Esophagus (tissue), 2 donors: ENCODE measurements around the gene NHLH2. TPM values are rescaled to one million over a fixed set of nuclear protein-coding genes. Genes with fewer than 3 reads are reported as not detected.

Experiments
- H3K27ac ChIP-seq, 2 donors: one replicate each; pipeline ENCODE4 v1.5.1; 2013; ENCODE audit warnings: low read depth in 2 of 2, mild to moderate bottlenecking in 2 of 2, inconsistent platforms in 1 of 2, low read length in 1 of 2, moderate library complexity in 1 of 2
- H3K27me3 ChIP-seq, 2 donors: one replicate each; pipeline ENCODE4 v1.6.1; 2013; ENCODE audit warnings: low read length in 2 of 2, control low read depth in 1 of 2, mild to moderate bottlenecking in 1 of 2; ENCODE audit not compliant: insufficient read depth in 2 of 2, control insufficient read depth in 1 of 2
- H3K36me3 ChIP-seq, 2 donors: one replicate each; pipeline ENCODE4 v1.6.1; 2013; ENCODE audit warnings: low read length in 1 of 2; ENCODE audit not compliant: control insufficient read depth in 2 of 2, insufficient read depth in 2 of 2
- H3K4me1 ChIP-seq, 2 donors: one replicate each; pipeline ENCODE4 v1.6.1; 2013; ENCODE audit warnings: low read length in 1 of 2; ENCODE audit not compliant: control insufficient read depth in 2 of 2, insufficient read depth in 2 of 2
- H3K4me3 ChIP-seq, 2 donors: one replicate each; pipeline ENCODE4 v1.5.1; 2013; ENCODE audit warnings: low read length in 2 of 2, mild to moderate bottlenecking in 2 of 2, low read depth in 1 of 2, moderate library complexity in 1 of 2
- H3K9me3 ChIP-seq, 2 donors: one replicate each; pipeline ENCODE4 v1.6.1; 2013; ENCODE audit warnings: mild to moderate bottlenecking in 2 of 2, low read depth in 1 of 2, low read length in 1 of 2, moderate library complexity in 1 of 2; ENCODE audit not compliant: control insufficient read depth in 2 of 2, insufficient read depth in 1 of 2
- WGBS, 2 donors: extraction: QIAGEN DNeasy Blood & Tissue Kit; methylation state at CpG; one replicate each; pipeline ENCODE4 v1.1.7; 2013; 5-methylcytosine and 5-hydroxymethylcytosine counted together
- polyA plus RNA-seq, 2 donors: library from polyadenylated mRNA; stranded (reverse); fragments of 200-250 nt; gene quantifications; one replicate each; pipeline ENCODE4 v1.2.3, GENCODE V29; 2013
- donor health status: healthy with polysubstance abuse.
- donor health status: Bipolar disorder and iron deficiency.

Gene NHLH2
- polyA plus RNA-seq, 2 donors, result 1.3 to 1.8 TPM

DNA sequence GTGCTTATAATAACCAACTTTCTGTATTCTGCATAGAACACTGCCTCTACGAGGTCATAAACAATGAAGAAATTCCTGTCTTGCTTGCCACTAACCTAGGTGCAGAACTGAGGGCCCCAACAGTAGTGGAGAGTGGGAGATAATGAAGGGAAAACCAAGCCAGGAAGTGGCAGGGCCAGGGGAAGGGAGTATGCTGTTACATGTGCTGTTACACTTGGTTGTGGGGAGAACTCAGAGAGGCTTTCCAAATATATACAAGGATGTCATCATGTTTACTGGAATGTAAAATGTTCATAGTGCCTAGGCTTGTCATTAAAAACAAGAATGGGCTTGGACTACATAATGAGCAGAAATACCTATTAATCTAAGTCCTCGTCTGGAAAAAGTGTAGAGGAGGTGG, 31.1 kb downstream of the NHLH2 start:
- Histone ChIP-seq H3K27ac (no peak overlapping the region), H3K4me3 (no peak overlapping the region), H3K4me1 (peaks cover 0 to 2% of the 10 kb centered on the region in 2 donors), H3K27me3 (no peaks in the 10 kb centered on the region), H3K9me3 (no peaks in the 10 kb centered on the region), H3K36me3 (no peaks in the 10 kb centered on the region)
- WGBS, 2 donors, result 48 to 58% methylated on average over 2 of the region's 2 CpGs

DNA sequence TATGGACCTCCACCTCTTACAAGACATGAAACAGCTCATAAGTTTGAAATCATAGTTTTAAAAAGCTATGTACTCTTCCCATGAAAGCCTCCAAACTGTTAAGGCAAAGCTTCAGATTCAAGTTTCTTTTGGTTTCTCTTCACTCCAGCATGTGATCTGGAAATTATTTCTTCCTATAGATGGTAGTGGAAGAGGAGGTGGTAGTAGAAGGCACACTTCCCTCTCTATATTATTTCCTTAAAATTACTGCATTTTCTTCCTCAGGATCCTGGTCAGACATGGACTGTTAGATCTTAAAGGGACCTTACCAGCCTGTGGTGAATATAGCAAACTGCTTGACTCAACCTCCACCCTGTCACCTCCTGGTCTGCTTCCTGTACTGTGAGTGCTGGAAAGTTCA, 31.9 kb downstream of the NHLH2 start:
- Histone ChIP-seq H3K27me3 (no peaks in the 10 kb centered on the region), H3K4me3 (no peak overlapping the region), H3K9me3 (no peaks in the 10 kb centered on the region), H3K4me1 (peaks cover 0 to 2% of the 10 kb centered on the region in 2 donors), H3K36me3 (no peaks in the 10 kb centered on the region), H3K27ac (no peak overlapping the region)

DNA sequence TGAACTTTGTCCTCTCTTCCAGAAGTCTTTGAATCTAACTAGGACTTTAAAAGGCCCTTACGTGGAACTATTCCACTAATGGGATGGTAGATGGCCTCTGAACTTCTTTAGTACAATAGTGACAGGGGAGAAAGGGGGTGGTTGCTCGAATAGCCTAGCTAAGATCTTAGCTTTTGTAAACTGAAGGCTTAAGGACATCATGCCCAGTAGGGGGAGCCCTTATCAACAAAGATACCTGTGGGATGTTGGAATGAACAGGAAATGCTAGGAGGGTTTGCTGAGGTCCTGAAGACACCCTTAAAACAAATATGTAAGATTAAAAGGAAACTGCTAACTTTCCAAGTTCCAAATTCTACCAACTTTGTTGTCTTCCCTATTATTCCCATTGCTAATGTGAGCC, 33.2 kb downstream of the NHLH2 start:
- 3 to 6% methylated on average over 2 of the region's 2 CpGs for WGBS, 2 donors
- Histone ChIP-seq H3K27ac (no peak overlapping the region), H3K27me3 (no peaks in the 10 kb centered on the region), H3K9me3 (no peaks in the 10 kb centered on the region), H3K36me3 (no peaks in the 10 kb centered on the region), H3K4me3 (no peak overlapping the region), H3K4me1 (no peaks in the 10 kb centered on the region)

DNA sequence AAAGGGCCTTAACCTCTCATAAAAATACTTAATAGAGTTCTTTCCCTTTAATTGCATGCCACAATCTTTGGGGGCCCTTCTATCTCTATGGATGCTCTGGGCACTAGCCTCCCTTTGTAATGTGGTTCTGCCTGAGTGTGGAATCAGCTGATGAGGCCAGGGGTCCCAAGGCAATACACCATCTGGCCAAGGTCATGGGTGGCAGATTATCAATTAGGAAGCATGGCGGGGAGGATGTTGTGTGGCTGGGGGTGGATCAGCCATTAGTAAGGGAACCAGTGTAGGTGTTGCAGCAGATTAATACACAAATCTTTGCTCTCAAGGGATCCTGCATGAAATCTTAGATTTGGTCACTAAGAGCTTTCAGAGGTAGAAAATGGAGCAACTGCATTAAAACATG, 35.3 kb downstream of the NHLH2 start:
- Histone ChIP-seq H3K9me3 (no peaks in the 10 kb centered on the region), H3K27me3 (no peaks in the 10 kb centered on the region), H3K4me3 (no peak overlapping the region), H3K4me1 (no peaks in the 10 kb centered on the region), H3K36me3 (no peaks in the 10 kb centered on the region), H3K27ac (no peak overlapping the region)
- WGBS, 2 donors, result 82 to 93% methylated on average over 1 of the region's 1 CpG

DNA sequence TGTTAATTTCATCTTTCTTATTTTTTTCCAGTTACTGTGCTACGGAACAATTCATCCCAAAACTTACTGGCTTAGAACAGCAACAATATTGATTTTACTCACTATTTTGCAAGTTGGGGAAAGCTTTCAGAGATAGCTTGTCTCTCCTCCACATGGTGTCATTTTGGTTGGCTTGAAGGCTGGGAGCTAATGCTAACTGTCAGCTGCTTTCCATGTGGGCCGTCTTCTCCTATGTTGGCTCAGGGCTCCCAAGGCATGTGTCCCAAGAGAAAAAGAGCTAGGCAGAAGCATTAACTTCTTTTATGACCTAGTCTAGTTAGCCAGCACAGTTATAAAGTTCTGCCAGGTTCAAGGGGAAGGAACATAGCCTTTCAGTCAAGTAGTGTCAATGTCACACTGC, 38.5 kb downstream of the NHLH2 start:
- WGBS, 2 donors, result 75 to 80% methylated on average over 2 of the region's 2 CpGs
- no peak overlapping the region for H3K4me3 ChIP-seq
- H3K36me3 ChIP-seq, result no peaks in the 10 kb centered on the region
- no peaks in the 10 kb centered on the region for H3K9me3 ChIP-seq
- no peaks in the 10 kb centered on the region for H3K4me1 ChIP-seq
- no peak overlapping the region for H3K27ac ChIP-seq
- H3K27me3 ChIP-seq, result no peaks in the 10 kb centered on the region

DNA sequence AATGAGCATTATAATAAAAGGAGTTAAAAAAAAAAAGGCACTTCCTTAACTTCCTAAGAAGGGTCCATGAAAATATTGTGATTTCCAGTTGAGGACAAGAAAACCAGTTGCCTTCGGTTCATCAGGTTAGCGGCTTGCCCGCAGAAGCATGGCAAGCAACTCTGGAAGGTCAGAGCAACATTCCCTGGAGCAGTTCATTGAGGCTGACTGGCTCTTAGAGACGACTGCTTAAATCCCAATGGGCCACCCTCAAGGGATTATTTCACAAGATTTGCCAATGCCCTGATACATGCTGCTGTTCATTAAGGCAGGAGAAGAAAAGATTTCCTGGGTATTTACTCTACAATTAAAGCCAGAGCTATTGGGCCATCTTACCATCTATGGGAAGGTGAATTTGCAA, 43.4 kb downstream of the NHLH2 start:
- WGBS, 2 donors, result 86 to 90% methylated on average over 4 of the region's 4 CpGs
- H3K36me3 ChIP-seq, result no peaks in the 10 kb centered on the region
- no peaks in the 10 kb centered on the region for H3K9me3 ChIP-seq
- H3K27me3 ChIP-seq, result no peaks in the 10 kb centered on the region
- H3K4me3 ChIP-seq, result no peak overlapping the region
- H3K4me1 ChIP-seq, result peaks cover 0 to 2% of the 10 kb centered on the region in 2 donors
- no peak overlapping the region for H3K27ac ChIP-seq

DNA sequence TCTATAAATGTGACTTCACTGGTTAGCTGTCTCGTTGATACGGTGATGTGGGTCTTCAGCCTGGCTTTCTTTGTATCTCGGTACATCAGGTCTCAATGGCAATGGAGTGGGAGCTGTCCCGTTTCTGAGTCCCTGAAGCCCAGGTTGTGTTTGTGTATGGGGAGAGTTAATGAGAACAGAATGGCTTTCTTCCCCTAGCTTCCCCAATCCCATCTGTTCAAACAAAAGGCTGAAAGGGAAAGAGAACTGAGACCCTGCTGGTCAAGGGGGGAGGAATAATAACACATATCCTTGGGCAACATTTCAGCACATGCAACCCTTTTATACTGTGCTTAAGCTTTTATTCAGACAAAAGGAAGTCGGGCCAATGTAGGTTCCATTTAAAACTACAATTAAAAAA, 44.0 kb downstream of the NHLH2 start:
- no peaks in the 10 kb centered on the region for H3K9me3 ChIP-seq
- peaks cover 0 to 2% of the 10 kb centered on the region in 2 donors for H3K4me1 ChIP-seq
- no peak overlapping the region for H3K27ac ChIP-seq
- no peak overlapping the region for H3K4me3 ChIP-seq
- 67 to 70% methylated on average over 5 of the region's 5 CpGs for WGBS, 2 donors
- no peaks in the 10 kb centered on the region for H3K36me3 ChIP-seq
- H3K27me3 ChIP-seq, result no peaks in the 10 kb centered on the region

DNA sequence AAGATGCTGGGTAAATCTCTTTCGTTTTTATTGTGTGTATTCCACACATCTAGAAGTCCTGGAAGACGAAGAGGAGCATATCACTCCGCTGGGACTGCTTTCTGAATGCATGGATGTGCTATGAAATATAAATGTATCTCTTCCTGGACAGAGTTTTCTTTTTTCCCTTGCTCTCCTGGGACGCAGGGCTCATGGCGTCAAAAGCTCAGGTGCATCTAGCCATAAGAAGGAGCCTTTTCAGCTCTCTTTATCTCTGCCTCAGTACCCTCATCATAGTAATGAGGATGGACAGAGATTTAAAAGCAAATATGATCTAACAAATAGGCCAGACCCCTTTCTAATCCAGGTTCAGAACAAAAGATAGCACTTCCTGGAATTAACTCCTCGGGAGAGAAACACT, 44.9 kb downstream of the NHLH2 start:
- no peak overlapping the region for H3K27ac ChIP-seq
- no peaks in the 10 kb centered on the region for H3K36me3 ChIP-seq
- H3K27me3 ChIP-seq, result no peaks in the 10 kb centered on the region
- H3K4me1 ChIP-seq, result peaks cover 0 to 6% of the 10 kb centered on the region in 2 donors
- no peak overlapping the region for H3K4me3 ChIP-seq
- no peaks in the 10 kb centered on the region for H3K9me3 ChIP-seq
- 86% methylated on average over 6 of the region's 6 CpGs for WGBS, 2 donors

DNA sequence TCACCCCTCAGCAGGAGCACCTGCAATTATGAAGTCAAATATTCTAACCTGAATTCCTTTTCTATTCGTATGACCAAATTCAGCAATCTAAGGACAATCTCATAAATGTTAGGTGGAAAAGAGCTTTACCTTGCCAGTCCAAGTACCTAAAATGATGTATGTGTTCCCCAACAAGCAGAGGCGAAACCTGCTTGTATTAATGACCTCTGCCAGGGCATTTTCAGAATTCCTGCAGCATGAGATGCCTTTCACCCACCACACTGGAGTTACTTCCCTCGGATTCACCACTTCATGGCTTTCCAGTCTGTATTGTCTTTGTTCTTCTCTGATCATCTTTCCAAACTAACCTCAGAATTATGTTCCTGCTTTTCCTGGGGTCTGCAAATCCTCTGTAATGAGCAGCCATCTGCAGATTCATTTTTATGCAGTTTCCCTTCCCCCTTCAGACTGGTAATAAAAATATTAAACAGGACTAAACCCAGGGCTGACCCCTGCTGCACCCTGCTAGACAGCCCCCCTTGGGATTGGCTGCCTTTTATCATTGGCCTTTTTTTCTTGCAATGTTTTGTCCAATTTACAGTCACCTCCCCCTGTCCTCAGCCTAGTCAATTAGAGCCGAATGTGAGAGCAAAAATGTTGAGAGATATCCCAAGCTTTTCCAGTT, 45.8 kb downstream of the NHLH2 start:
- no peak overlapping the region for H3K4me3 ChIP-seq
- H3K4me1 ChIP-seq, result peaks cover 0 to 6% of the 10 kb centered on the region in 2 donors
- H3K9me3 ChIP-seq, result no peaks in the 10 kb centered on the region
- no peaks in the 10 kb centered on the region for H3K36me3 ChIP-seq
- 45 to 60% methylated on average over 4 of the region's 4 CpGs for WGBS, 2 donors
- H3K27ac ChIP-seq, result no peak overlapping the region
- no peaks in the 10 kb centered on the region for H3K27me3 ChIP-seq

DNA sequence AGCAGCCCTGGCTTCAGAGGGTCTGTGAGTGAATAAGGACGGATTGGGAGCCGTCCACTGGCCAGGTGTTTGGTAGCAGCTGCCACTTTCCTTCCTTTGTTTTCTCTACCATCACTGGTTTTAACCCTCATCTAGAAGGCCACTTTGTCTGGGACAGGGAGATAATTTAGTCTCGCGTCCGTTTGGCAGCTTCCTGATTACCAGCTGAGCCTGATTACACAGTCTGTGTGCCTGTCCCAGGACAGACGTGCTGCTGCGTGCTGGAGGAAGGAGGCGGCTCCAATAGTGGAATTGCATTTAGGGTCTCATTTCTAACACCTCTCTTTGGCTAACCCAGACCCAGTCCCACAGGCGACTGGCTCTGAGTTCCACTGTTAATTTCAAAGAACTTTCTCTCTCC, 47.8 kb downstream of the NHLH2 start:
- Histone ChIP-seq H3K4me3 (no peak overlapping the region), H3K36me3 (no peaks in the 10 kb centered on the region), H3K4me1 (peaks cover 0 to 6% of the 10 kb centered on the region in 2 donors), H3K27ac (no peak overlapping the region), H3K27me3 (no peaks in the 10 kb centered on the region), H3K9me3 (no peaks in the 10 kb centered on the region)
- 20 to 21% methylated on average over 9 of the region's 9 CpGs for WGBS, 2 donors
